A549 (cell line): Measurements from ENCODE around the gene HSPG2. TPM values are rescaled to one million over a fixed set of nuclear protein-coding genes. Genes with fewer than 3 reads are reported as not detected.

ENCODE experiments used
- ATAC-seq, 2 experiments: fragments of 200-7000 bp in 1 of 2; fragments of >200 bp in 1 of 2; cut with Nextera tagmentation in 1 of 2; cut with Tn5 transposase in 1 of 2; 3 replicates each; pipeline versions ENCODE4 v1.8.0 to v1.9.1; 2018 to 2020; ENCODE audit warnings: mild to moderate bottlenecking in 1 of 2, moderate library complexity in 1 of 2
- CTCF ChIA-PET: fragments of 300-600 bp; sonication (Branson Sonifier 250); formaldehyde crosslinking; extraction: SDS; loops from one replicate; lab custom pipeline; 2021; ENCODE audit warnings: antibody characterized with exemption, inconsistent platforms; lab: Yijun Ruan, JAX
- POLR2A ChIA-PET: fragments of 350-600 bp; formaldehyde crosslinking; extraction: SDS; loops from one replicate; lab custom pipeline; 2021; ENCODE audit warnings: antibody characterized with exemption, inconsistent platforms; lab: Yijun Ruan, JAX
- DNase-seq, 2 experiments: peaks; one replicate each; pipeline versions ENCODE4 v3.0.0 to v3.0.0-alpha.2; 2011 to 2016; ENCODE audit warnings: low read depth in 1 of 2, low spot score in 1 of 2
- FAIRE-seq: peaks from 2 replicates; lab custom pipeline; 2011; peaks lifted over from hg19 to GRCh38; lab: Jason Lieb, UNC
- H3K27ac ChIP-seq, 2 experiments: fragments of >200 bp; sonication (Bioruptor Twin); formaldehyde crosslinking; 3 replicates each; pipeline ENCODE4 v1.5.1; 2016 to 2017
- H3K4me1 ChIP-seq: fragments of >200 bp; sonication (Bioruptor Twin); formaldehyde crosslinking; 3 replicates; pipeline ENCODE4 v1.6.1; 2016
- H3K4me2 ChIP-seq: fragments of >200 bp; sonication (Bioruptor Twin); formaldehyde crosslinking; 3 replicates; pipeline ENCODE4 v1.6.1; 2016
- H3K4me3 ChIP-seq: fragments of >200 bp; sonication (Bioruptor Twin); formaldehyde crosslinking; 3 replicates; pipeline ENCODE4 v1.5.1; 2016
- H3K9me3 ChIP-seq: fragments of >200 bp; sonication (Bioruptor Twin); formaldehyde crosslinking; 3 replicates; pipeline ENCODE4 v1.6.1; 2016
- ATOH8 ChIP-seq: fragments of 250-450 bp; sonication (Bioruptor Pico); IDR thresholded peaks from 2 replicates; pipeline ENCODE4 v1.5.0; 2020; ENCODE audit warnings: low read depth, mild to moderate bottlenecking, moderate library complexity
- CEBPB ChIP-seq, 2 experiments: fragments of >200 bp in 1 of 2; sonication (Bioruptor Twin) in 1 of 2; formaldehyde crosslinking in 1 of 2; IDR thresholded peaks; 2 replicates each; pipeline ENCODE4 v1.6.1; 2012 to 2016
- CHD4 ChIP-seq: fragments of 200-600 bp; sonication (generic); IDR thresholded peaks from 2 replicates; pipeline ENCODE4 v1.6.1; 2016; ENCODE audit warnings: antibody characterized with exemption, mild to moderate bottlenecking, borderline replicate concordance
- EHF ChIP-seq: fragments of 250-450 bp; sonication (Bioruptor Pico); IDR thresholded peaks from 2 replicates; pipeline ENCODE4 v1.5.0; 2020; ENCODE audit warnings: mild to moderate bottlenecking
- ESRRA ChIP-seq: fragments of 150-350 bp; IDR thresholded peaks from 2 replicates; pipeline ENCODE4 v1.6.1; 2014; ENCODE audit warnings: mild to moderate bottlenecking, low read length, borderline replicate concordance
- FOSL2 ChIP-seq, 2 experiments: fragments of 450-650 bp in 1 of 2; fragments of >200 bp in 1 of 2; sonication (Bioruptor Twin) in 1 of 2; formaldehyde crosslinking; IDR thresholded peaks; 2 replicates each; pipeline versions ENCODE4 v1.5.0 to v1.6.1; 2016 to 2020; ENCODE audit warnings: mild to moderate bottlenecking in 1 of 2, moderate library complexity in 1 of 2
- FOXS1 ChIP-seq: fragments of 250-450 bp; sonication (Bioruptor Pico); IDR thresholded peaks from 2 replicates; pipeline ENCODE4 v1.5.0; 2020; ENCODE audit warnings: mild to moderate bottlenecking, moderate library complexity
- HDAC2 ChIP-seq: fragments of 200-600 bp; sonication (generic); IDR thresholded peaks from 2 replicates; pipeline ENCODE4 v1.6.1; 2016
- HES2 ChIP-seq: fragments of >200 bp; sonication (Bioruptor Twin); formaldehyde crosslinking; IDR thresholded peaks from 2 replicates; pipeline ENCODE4 v1.6.1; 2016
- HOXA7 ChIP-seq: fragments of 250-450 bp; sonication (Bioruptor Pico); IDR thresholded peaks from 2 replicates; pipeline ENCODE4 v1.5.0; 2020; ENCODE audit warnings: mild to moderate bottlenecking, moderate library complexity
- HOXB5 ChIP-seq: fragments of 250-450 bp; sonication (Bioruptor Pico); IDR thresholded peaks from 2 replicates; pipeline ENCODE4 v1.5.0; 2020; ENCODE audit warnings: mild to moderate bottlenecking, moderate library complexity
- MAFK ChIP-seq: fragments of 450-650 bp; IDR thresholded peaks from 2 replicates; pipeline ENCODE4 v1.6.1; 2014; ENCODE audit not compliant: partially characterized antibody
- MAZ ChIP-seq: fragments of 150-350 bp; IDR thresholded peaks from 2 replicates; pipeline ENCODE4 v1.6.1; 2014; ENCODE audit warnings: antibody characterized with exemption, low read depth, low read length, borderline replicate concordance
- PHF8 ChIP-seq: fragments of 200-600 bp; sonication (generic); IDR thresholded peaks from 2 replicates; pipeline ENCODE4 v1.6.1; 2016; ENCODE audit warnings: low read depth, mild to moderate bottlenecking, antibody characterized with exemption, moderate library complexity, borderline replicate concordance
- POLR2AphosphoS2 ChIP-seq: conservative IDR thresholded peaks from 2 replicates; pipeline ENCODE4 v1.6.1; 2012; ENCODE audit warnings: low read length, improper control_type of control experiment, inconsistent platforms
- RAD21 ChIP-seq, 2 experiments: fragments of >200 bp in 1 of 2; sonication (Bioruptor Twin) in 1 of 2; formaldehyde crosslinking in 1 of 2; IDR thresholded peaks in 1 of 2; conservative IDR thresholded peaks in 1 of 2; 2 replicates in 1 of 2; 3 replicates in 1 of 2; pipeline ENCODE4 v1.6.1; 2012 to 2018; ENCODE audit warnings: inconsistent platforms in 1 of 2
- RARB ChIP-seq: fragments of 250-450 bp; sonication (Bioruptor Pico); IDR thresholded peaks from 2 replicates; pipeline ENCODE4 v1.8.0; 2021; ENCODE audit warnings: mild to moderate bottlenecking, moderate library complexity
- RCOR1 ChIP-seq: fragments of 150-350 bp; IDR thresholded peaks from 2 replicates; pipeline ENCODE4 v1.6.1; 2014; ENCODE audit warnings: antibody characterized with exemption, low read length, low read depth
- REST ChIP-seq: fragments of 200-600 bp; sonication (generic); IDR thresholded peaks from 2 replicates; pipeline ENCODE4 v1.6.1; 2016; ENCODE audit warnings: antibody characterized with exemption, mild to moderate bottlenecking, moderate library complexity
- RNF2 ChIP-seq: fragments of 200-600 bp; sonication (generic); IDR thresholded peaks from 2 replicates; pipeline ENCODE4 v1.6.1; 2016; ENCODE audit warnings: low read depth, mild to moderate bottlenecking, antibody characterized with exemption, moderate library complexity, borderline replicate concordance
- TFCP2L1 ChIP-seq: fragments of 250-450 bp; sonication (Bioruptor Pico); IDR thresholded peaks from 2 replicates; pipeline ENCODE4 v1.5.0; 2021; ENCODE audit warnings: mild to moderate bottlenecking
- TP53 ChIP-seq: fragments of 250-450 bp; sonication (Bioruptor Pico); IDR thresholded peaks from 2 replicates; pipeline ENCODE4 v1.5.0; 2021; ENCODE audit warnings: mild to moderate bottlenecking, moderate library complexity
- WGBS: methylation state at CpG from one replicate; pipeline ENCODE4 v1.1.6; 2017; ENCODE audit errors: missing lambda C conversion rate; 5-methylcytosine and 5-hydroxymethylcytosine counted together
- polyA plus RNA-seq, 4 experiments: library from polyadenylated mRNA; depleted of rRNA in 3 of 4; stranded (reverse); fragments of >200 nt; fragmentation: RNase III in 1 of 4; extraction: RNeasy Plus Mini Kit Qiagen cat#74134 plus additional on column Dnase treatment in 1 of 4; gene quantifications; 2 replicates in 3 of 4; 3 replicates in 1 of 4; pipeline ENCODE4 v1.2.3, GENCODE V29; 2011 to 2017

The HSPG2 gene
- polyA plus RNA-seq, 2 of the 4 experiments (the other 2 are of a cell fraction) = 7.0 to 42.7 TPM

GRCh38 chr1:21874778-21875547, 62.1 kb downstream of the HSPG2 start:
- Histone ChIP-seq H3K4me2 (no peak overlapping the region), H3K4me1 (peaks cover 11% of the 10 kb centered on the region), H3K4me3 (no peak overlapping the region), H3K27ac (no peak overlapping the region), H3K9me3 (no peaks in the 10 kb centered on the region)
- no peak for DNase-seq
- ChIA-PET POLR2A (no interaction called here), CTCF (no interaction called here)
- no peak for ATAC-seq
- no peak for FAIRE-seq
- WGBS = 83% methylated on average over 21 of the region's 24 CpGs
- TF ChIP-seq HOXA7 = no peak
- TF ChIP-seq RNF2 = no peak
- no peak for TF ChIP-seq RAD21 (conservative IDR thresholded peaks at IDR 0.05 in 1 of 2, IDR thresholded peaks at IDR 0.05 in 1 of 2)

GRCh38 chr1:21874328-21874727, 62.8 kb downstream of the HSPG2 start:
- FAIRE-seq = no peak
- no peak for DNase-seq
- POLR2A ChIA-PET = no interaction called here
- no peak for TF ChIP-seq CEBPB (IDR thresholded peaks at IDR 0.05)
- TF ChIP-seq HDAC2 = no peak
- TF ChIP-seq HOXA7 = no peak
- TF ChIP-seq TP53 = no peak
- TF ChIP-seq FOXS1 (CRISPR knock-in tag) = no peak
- no peak for TF ChIP-seq ATOH8 (CRISPR knock-in tag)
- no peak for TF ChIP-seq RARB (CRISPR knock-in tag)
- TF ChIP-seq HOXB5 (CRISPR knock-in tag) = no peak
- TF ChIP-seq POLR2AphosphoS2 = no peak
- no peak for TF ChIP-seq REST
- TF ChIP-seq MAZ = no peak
- TF ChIP-seq MAFK = no peak
- TF ChIP-seq, all 56 proteins: peak for 0
- H3K9me3 ChIP-seq = no peaks in the 10 kb centered on the region
- 88% methylated on average over 9 of the region's 16 CpGs for WGBS
- peaks cover 17% of the 10 kb centered on the region for H3K4me1 ChIP-seq
- ATAC-seq = no peak
- H3K4me2 ChIP-seq = no peak overlapping the region
- no peak overlapping the region for H3K4me3 ChIP-seq
- H3K27ac ChIP-seq = no peak overlapping the region
- CTCF ChIA-PET = no interaction called here

- Histone ChIP-seq H3K9me3 (no peaks in the 10 kb centered on the region), H3K4me2 (no peak overlapping the region), H3K4me1 (peaks cover 23% of the 10 kb centered on the region), H3K27ac (no peak overlapping the region), H3K4me3 (no peak overlapping the region)
- 87% methylated on average over 6 of the region's 10 CpGs for WGBS
- TF ChIP-seq HES2 (no peak), PHF8 (no peak), CEBPB (IDR thresholded peaks at IDR 0.05) (no peak), ESRRA (no peak), CHD4 (no peak), RCOR1 (no peak), EHF (no peak), TFCP2L1 (CRISPR knock-in tag) (no peak), FOSL2 (IDR thresholded peaks at IDR 0.05) (no peak), FOSL2 (CRISPR knock-in tag; IDR thresholded peaks at IDR 0.05) (no peak)
- CTCF ChIA-PET = no interaction called here
- ATAC-seq (no peak), FAIRE-seq (no peak), DNase-seq (no peak)
- POLR2A ChIA-PET = no interaction called here
Measured at GRCh38 chr1:21873761-21874160, 63.3 kb downstream of the HSPG2 start.
